OCI-LY7 (cell line): ENCODE data around the gene ROBO1. TPM values are rescaled to one million over a fixed set of nuclear protein-coding genes. Genes with fewer than 3 reads are reported as not detected.

Source experiments
- BruUV-seq: library from RNA; stranded (reverse); fragments of 400-500 nt; replicated peaks from 2 replicates; lab custom pipeline; 2021; lab: Mats Ljungman, UMichigan
- CTCF ChIA-PET: fragments of 300-600 bp; sonication (Branson Sonifier 250); formaldehyde crosslinking; loops from one replicate; lab custom pipeline; 2022; ENCODE audit warnings: antibody characterized with exemption; ENCODE audit not compliant: unreplicated experiment; lab: Charles Lee
- POLR2A ChIA-PET: fragments of 300-600 bp; sonication (Branson Sonifier 250); formaldehyde crosslinking; loops from one replicate; lab custom pipeline; 2022; ENCODE audit warnings: antibody characterized with exemption; lab: Charles Lee
- DNase-seq: peaks from one replicate; pipeline ENCODE4 v3.0.0-alpha.2; 2015; ENCODE audit warnings: low spot score
- H2AFZ ChIP-seq: fragments of 200-600 bp; sonication (generic), shearing (Covaris generic); 2 replicates; pipeline ENCODE4 v1.6.1; 2014; ENCODE audit warnings: mild to moderate bottlenecking, antibody characterized with exemption, low read length, moderate library complexity
- H3K27ac ChIP-seq: fragments of 200-600 bp; sonication (generic); 2 replicates; pipeline ENCODE4 v1.5.1; 2014; ENCODE audit warnings: mixed run types, low read depth, mild to moderate bottlenecking, moderate library complexity, low read length, inconsistent platforms; ENCODE audit not compliant: poor library complexity, severe bottlenecking
- H3K36me3 ChIP-seq: fragments of 200-600 bp; sonication (generic); 2 replicates; pipeline ENCODE4 v1.6.1; 2014; ENCODE audit warnings: mild to moderate bottlenecking, antibody characterized with exemption, low read length, moderate library complexity, mixed read lengths; ENCODE audit not compliant: insufficient read depth
- H3K4me1 ChIP-seq: fragments of 200-600 bp; sonication (generic); 2 replicates; pipeline ENCODE4 v1.5.1; 2014; ENCODE audit warnings: mild to moderate bottlenecking, low read length; ENCODE audit not compliant: insufficient read depth, poor library complexity, severe bottlenecking
- H3K4me2 ChIP-seq: fragments of 200-600 bp; sonication (generic); 2 replicates; pipeline ENCODE4 v1.6.1; 2014; ENCODE audit warnings: mild to moderate bottlenecking, low read length
- H3K4me3 ChIP-seq: fragments of 200-600 bp; sonication (generic); 2 replicates; pipeline ENCODE4 v1.5.1; 2014; ENCODE audit warnings: mild to moderate bottlenecking, low read depth, low read length; ENCODE audit not compliant: poor library complexity, severe bottlenecking
- H3K79me2 ChIP-seq: fragments of 200-600 bp; sonication (generic); 2 replicates; pipeline ENCODE4 v1.6.1; 2016; ENCODE audit warnings: low read depth, mild to moderate bottlenecking, low read length, moderate library complexity, mixed read lengths; ENCODE audit not compliant: insufficient read depth
- H3K9me2 ChIP-seq: fragments of 200-600 bp; sonication (generic); 2 replicates; pipeline ENCODE4 v1.6.1; 2016; ENCODE audit warnings: mild to moderate bottlenecking, low read length, mixed read lengths; ENCODE audit not compliant: insufficient read depth
- H3K9me3 ChIP-seq: fragments of 200-600 bp; sonication (generic); 2 replicates; pipeline ENCODE4 v1.6.1; 2014; ENCODE audit warnings: mild to moderate bottlenecking, mixed run types, low read length, mixed read lengths
- H4K20me1 ChIP-seq: fragments of 200-600 bp; sonication (generic); 2 replicates; pipeline ENCODE4 v1.6.1; 2014; ENCODE audit warnings: mild to moderate bottlenecking, antibody characterized with exemption, low read length, moderate library complexity, mixed read lengths; ENCODE audit not compliant: insufficient read depth
- CTCF ChIP-seq: fragments of 200-600 bp; sonication (generic); conservative IDR thresholded peaks from 2 replicates; pipeline ENCODE4 v1.5.1; 2014; ENCODE audit warnings: mild to moderate bottlenecking, antibody characterized with exemption, low read length, moderate library complexity, mixed read lengths
- EZH2phosphoT487 ChIP-seq: fragments of 200-600 bp; sonication (generic); IDR thresholded peaks from 2 replicates; pipeline ENCODE4 v1.6.1; 2018; ENCODE audit warnings: low read depth, borderline replicate concordance, mild to moderate bottlenecking, mixed run types, antibody characterized with exemption, low read length, moderate library complexity, mixed read lengths
- intact Hi-C: fragments of 100-400 bp; cut with micrococcal nuclease; formaldehyde crosslinking; loops from one replicate; pipeline ENCODE4 v1.10.0; 2022; ENCODE audit not compliant: unreplicated experiment
- total RNA-seq, 2 experiments: library from RNA; depleted of rRNA in 1 of 2; stranded (reverse); fragments of >200 nt in 1 of 2; shearing (Covaris generic) in 1 of 2; gene quantifications; 2 replicates each; pipeline ENCODE4 v1.2.3, GENCODE V29; 2014 to 2022

ROBO1 gene
- total RNA-seq, 2 experiments from 2014 or later = not detected

DNA sequence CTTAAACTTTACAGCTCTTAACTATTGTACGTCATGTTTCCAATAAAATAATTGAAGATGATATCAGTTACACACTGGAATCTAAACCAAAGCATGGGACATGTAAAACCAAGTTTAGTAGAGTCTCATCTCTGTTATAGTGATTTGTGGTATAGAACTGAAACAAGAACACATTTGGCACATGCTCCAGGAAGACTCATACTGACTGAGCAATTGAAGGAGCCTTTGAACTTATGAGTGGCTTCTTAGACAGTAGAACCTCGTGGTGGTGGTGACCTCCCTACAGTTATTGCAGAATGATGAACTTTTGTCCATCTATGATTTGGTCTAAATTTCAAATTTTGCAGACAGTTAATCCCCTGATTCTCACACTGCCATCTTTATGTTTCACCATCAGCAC lies 729.7 kb downstream of the ROBO1 start:
- ChIA-PET CTCF (no interaction called here), POLR2A (no interaction called here)
- Histone ChIP-seq H2AFZ (no peak overlapping the region), H3K4me3 (no peak overlapping the region), H3K4me2 (no peak overlapping the region), H3K79me2 (no peaks in the 10 kb centered on the region), H3K4me1 (no peaks in the 10 kb centered on the region), H3K27ac (no peak overlapping the region), H4K20me1 (no peaks in the 10 kb centered on the region), H3K36me3 (no peaks in the 10 kb centered on the region), H3K9me3 (no peaks in the 10 kb centered on the region), H3K9me2 (no peaks in the 10 kb centered on the region)
- intact Hi-C loops = no loop called here
- no peak for DNase-seq
- BruUV-seq = no TSS peak
- TF ChIP-seq EZH2phosphoT487 = no peak
- no peak for TF ChIP-seq CTCF

GRCh38 chr3:79032686-79033318 lies 735.0 kb downstream of the ROBO1 start:
- ChIA-PET POLR2A (interaction anchor here (0.6 to 0.7 kb wide), 3 partner anchors 12 to 535 kb away, joined by 3 read pairs; no protein-coding TSS in a partner anchor), CTCF (no interaction called here)
- Histone ChIP-seq H3K27ac (no peak overlapping the region), H3K9me3 (no peaks in the 10 kb centered on the region), H4K20me1 (no peaks in the 10 kb centered on the region), H3K4me2 (no peak overlapping the region), H3K4me1 (no peaks in the 10 kb centered on the region), H3K4me3 (no peak overlapping the region), H3K79me2 (no peaks in the 10 kb centered on the region), H3K9me2 (no peaks in the 10 kb centered on the region), H3K36me3 (no peaks in the 10 kb centered on the region), H2AFZ (no peak overlapping the region)
- DNase-seq = peak; percentile 41
- TF ChIP-seq CTCF (peak; percentile 84), EZH2phosphoT487 (no peak)
- intact Hi-C loops = loop anchor here (1.0 kb wide), 1 partner anchor 374 kb away; no protein-coding TSS in a partner anchor
- BruUV-seq = no TSS peak

DNA sequence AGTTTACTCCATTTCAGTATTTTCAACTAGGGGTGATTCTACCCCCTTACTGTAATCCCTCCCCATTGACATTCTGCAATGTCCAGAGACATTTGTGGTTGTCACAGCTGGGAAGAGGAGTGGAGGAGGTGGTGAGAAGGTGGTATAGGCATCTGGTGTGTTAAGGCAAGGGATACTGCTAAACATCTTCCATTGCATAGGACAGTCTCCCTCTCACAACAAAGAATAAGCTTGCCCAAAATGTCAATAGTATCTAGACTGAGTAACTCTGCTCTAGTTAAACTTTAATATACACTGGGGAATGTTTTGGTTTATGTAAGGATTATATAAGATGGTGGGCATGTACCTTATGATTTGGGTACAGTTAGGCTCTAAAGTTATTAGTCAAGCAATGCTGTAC lies 737.6 kb downstream of the ROBO1 start:
- no peak for TF ChIP-seq EZH2phosphoT487
- TF ChIP-seq CTCF = no peak
- no peak overlapping the region for H3K4me2 ChIP-seq
- H3K9me3 ChIP-seq = no peaks in the 10 kb centered on the region
- BruUV-seq = no TSS peak
- H3K79me2 ChIP-seq = no peaks in the 10 kb centered on the region
- ChIA-PET CTCF (no interaction called here), POLR2A (no interaction called here)
- no peak overlapping the region for H3K27ac ChIP-seq
- DNase-seq = no peak
- intact Hi-C loops = no loop called here
- H3K4me3 ChIP-seq = no peak overlapping the region
- no peaks in the 10 kb centered on the region for H3K4me1 ChIP-seq
- H3K9me2 ChIP-seq = no peaks in the 10 kb centered on the region
- H4K20me1 ChIP-seq = no peaks in the 10 kb centered on the region
- no peak overlapping the region for H2AFZ ChIP-seq
- H3K36me3 ChIP-seq = no peaks in the 10 kb centered on the region
